HepG2 (cell line): ENCODE data around the gene AKT3. TPM values are rescaled to one million over a fixed set of nuclear protein-coding genes. Genes with fewer than 3 reads are reported as not detected.

Source experiments
- ATAC-seq: fragments of 200-7000 bp; cut with Tn5 transposase; 3 replicates; pipeline ENCODE4 v1.9.1; 2020; ENCODE audit warnings: mild to moderate bottlenecking, moderate library complexity
- BruUV-seq: library from RNA; stranded (reverse); fragments of 400-500 nt; replicated peaks from 2 replicates; lab custom pipeline; 2021; lab: Mats Ljungman, UMichigan
- CTCF ChIA-PET: fragments of 300-600 bp; formaldehyde crosslinking; extraction: SDS; loops from one replicate; lab custom pipeline; 2021; ENCODE audit warnings: low total read pairs, inconsistent platforms, low intra/inter-chr PET ratio; lab: Yijun Ruan, JAX
- POLR2A ChIA-PET: fragments of 350-600 bp; sonication (Branson Sonifier 250); formaldehyde crosslinking; loops from one replicate; lab custom pipeline; 2020; ENCODE audit warnings: antibody characterized with exemption, inconsistent platforms; lab: Yijun Ruan, JAX
- DNase-seq: peaks from one replicate; pipeline ENCODE4 v3.0.0-alpha.2; 2015; ENCODE audit warnings: low spot score
- FAIRE-seq: peaks from 3 replicates; lab custom pipeline; 2011; peaks lifted over from hg19 to GRCh38; lab: Jason Lieb, UNC
- H2AFZ ChIP-seq: one replicate; pipeline ENCODE4 v1.6.1; 2011; ENCODE audit warnings: low read length, inconsistent platforms
- H3K27ac ChIP-seq: fragments of 300-600 bp; 3 replicates; pipeline ENCODE4 v1.8.0; 2011; ENCODE audit warnings: mixed run types, mild to moderate bottlenecking, mixed read lengths, low read length, inconsistent platforms; ENCODE audit not compliant: insufficient read depth; ENCODE audit errors: extremely low read length
- H3K27me3 ChIP-seq, 2 experiments: fragments of 200-600 bp in 1 of 2; 2 replicates in 1 of 2; 3 replicates in 1 of 2; pipeline versions ENCODE4 v1.6.0 to v1.8.0; 2011; ENCODE audit warnings: low read length in 2 of 2, mild to moderate bottlenecking in 2 of 2, moderate library complexity in 2 of 2, inconsistent platforms in 1 of 2; ENCODE audit not compliant: insufficient read depth in 2 of 2, control insufficient read depth in 1 of 2
- H3K36me3 ChIP-seq, 2 experiments: fragments of 200-600 bp in 1 of 2; replicated peaks in 1 of 2; 2 replicates in 1 of 2; 3 replicates in 1 of 2; pipeline versions ENCODE4 v1.5.1 to v1.8.0; 2011; ENCODE audit warnings: low read length in 2 of 2, inconsistent platforms in 1 of 2; ENCODE audit not compliant: insufficient read depth in 2 of 2, control insufficient read depth in 1 of 2
- H3K4me1 ChIP-seq: 2 replicates; pipeline ENCODE4 v1.5.1; 2012; ENCODE audit warnings: low read length, inconsistent platforms; ENCODE audit not compliant: insufficient read depth
- H3K4me2 ChIP-seq: 2 replicates; pipeline ENCODE4 v1.6.0; 2011; ENCODE audit warnings: low read depth, low read length, inconsistent platforms
- H3K4me3 ChIP-seq, 3 experiments: fragments of 200-600 bp in 1 of 3; sonication (generic), shearing (Covaris generic) in 1 of 3; replicated peaks in 1 of 3; 2 replicates each; pipeline ENCODE4 v1.5.1; 2011 to 2016; ENCODE audit warnings: low read length in 3 of 3, inconsistent platforms in 2 of 3, low read depth in 2 of 3, mild to moderate bottlenecking in 2 of 3, control low read depth in 1 of 3, mixed read lengths in 1 of 3; ENCODE audit not compliant: insufficient read depth in 1 of 3
- H3K79me2 ChIP-seq: one replicate; pipeline ENCODE4 v1.6.1; 2011; ENCODE audit warnings: low read length, inconsistent platforms; ENCODE audit not compliant: insufficient read depth
- H3K9ac ChIP-seq: 2 replicates; pipeline ENCODE4 v1.6.0; 2011; ENCODE audit warnings: mild to moderate bottlenecking, low read depth, low read length, inconsistent platforms; ENCODE audit not compliant: insufficient read depth
- H3K9me3 ChIP-seq: 2 replicates; pipeline ENCODE4 v1.5.1; 2012; ENCODE audit warnings: mild to moderate bottlenecking, low read length
- H4K20me1 ChIP-seq: 2 replicates; pipeline ENCODE4 v1.6.0; 2011; ENCODE audit warnings: inconsistent platforms, mild to moderate bottlenecking, low read length, moderate library complexity; ENCODE audit not compliant: insufficient read depth
- ARNT2 ChIP-seq: sonication (generic); formaldehyde crosslinking; IDR thresholded peaks from 2 replicates; pipeline ENCODE4 v1.8.0; 2022; ENCODE audit warnings: mild to moderate bottlenecking, low read depth, missing genetic modification reagents, moderate library complexity
- NFE2L1 ChIP-seq: sonication (generic); formaldehyde crosslinking; IDR thresholded peaks from 2 replicates; pipeline ENCODE4 v1.4.0; 2020; ENCODE audit warnings: missing genetic modification reagents, mild to moderate bottlenecking, borderline replicate concordance
- REXO4 ChIP-seq: sonication (generic); formaldehyde crosslinking; IDR thresholded peaks from 2 replicates; pipeline ENCODE4 v1.8.0; 2022; ENCODE audit warnings: missing genetic modification reagents, mild to moderate bottlenecking, borderline replicate concordance
- SMARCC2 ChIP-seq: fragments of 450-650 bp; IDR thresholded peaks from 2 replicates; pipeline ENCODE4 v1.6.1; 2017; ENCODE audit warnings: antibody characterized with exemption, mild to moderate bottlenecking
- ZBTB40 ChIP-seq, 2 experiments: fragments of 450-650 bp in 1 of 2; sonication (generic) in 1 of 2; formaldehyde crosslinking in 1 of 2; IDR thresholded peaks; 2 replicates each; pipeline versions ENCODE4 v1.6.1 to v1.8.0; 2016 to 2022; ENCODE audit warnings: antibody characterized with exemption in 1 of 2, mild to moderate bottlenecking in 1 of 2, missing genetic modification reagents in 1 of 2
- ZKSCAN8 ChIP-seq: IDR thresholded peaks from 2 replicates; pipeline ENCODE4 v1.6.1; 2016; ENCODE audit warnings: borderline replicate concordance, missing genetic modification reagents, missing compliant biosample characterization
- ZNF136 ChIP-seq: sonication (generic); formaldehyde crosslinking; IDR thresholded peaks from 2 replicates; pipeline ENCODE4 v1.8.1; 2022; ENCODE audit warnings: low read depth, mild to moderate bottlenecking, moderate library complexity, missing genetic modification reagents
- ZNF496 ChIP-seq: sonication (generic); formaldehyde crosslinking; IDR thresholded peaks from 2 replicates; pipeline ENCODE4 v1.8.1; 2023; ENCODE audit warnings: mild to moderate bottlenecking, moderate library complexity, missing genetic modification reagents; ENCODE audit not compliant: insufficient replicate concordance
- ZNF792 ChIP-seq: IDR thresholded peaks from 2 replicates; pipeline ENCODE4 v1.6.1; 2016
- WGBS: methylation state at CpG from one replicate; pipeline ENCODE4 v1.1.6; 2017; ENCODE audit warnings: low lambda C conversion rate; 5-methylcytosine and 5-hydroxymethylcytosine counted together
- in situ Hi-C: cut with HindIII; loops from 2 replicates; pipeline ENCODE4 v1.10.0; 2017; ENCODE audit warnings: low pct_unique_long_range_greater_than_20kb; ENCODE audit not compliant: extremely low pct_ligation_motif_present
- intact Hi-C: fragments of 100-400 bp; cut with micrococcal nuclease; formaldehyde crosslinking; loops from one replicate; pipeline ENCODE4 v1.10.0; 2022; ENCODE audit not compliant: unreplicated experiment
- polyA plus RNA-seq, 8 experiments: library from polyadenylated mRNA; depleted of rRNA in 3 of 8; stranded (reverse) in 7 of 8; unstranded in 1 of 8; fragments of >200 nt; fragmentation: Illumina TruSeq in 4 of 8; extraction: Trizol in 4 of 8; gene quantifications; 2 replicates each; pipeline versions ENCODE4 v1.2.1 to v1.2.3, GENCODE V29; 2011 to 2016; ENCODE audit warnings: low read depth in 4 of 8, missing spikeins in 1 of 8, mixed read lengths in 1 of 8; ENCODE audit not compliant: insufficient read depth in 1 of 8
- total RNA-seq, 5 experiments: library from RNA; depleted of rRNA; stranded (reverse); fragments of >200 nt; fragmentation: Illumina TruSeq; extraction: Trizol; gene quantifications; 2 replicates each; pipeline ENCODE4 v1.2.3, GENCODE V29; 2016; ENCODE audit warnings: low read depth in 1 of 5

AKT3 gene
- total and polyA plus RNA-seq, 2 of the 13 experiments (the other 11 are each of a cell fraction or from before 2014, with no cell fraction given), result 0.07 TPM

GRCh38 chr1:243818978-243819377 is 31.1 kb downstream of the AKT3 start (continued):
- no peak for TF ChIP-seq ZBTB40 (IDR thresholded peaks at IDR 0.05)
- no peak for TF ChIP-seq ZBTB40 (CRISPR knock-in tag; IDR thresholded peaks at IDR 0.05)
- no peak for TF ChIP-seq ZNF496 (CRISPR knock-in tag)

GRCh38 chr1:243814718-243815117 is 35.3 kb downstream of the AKT3 start:
- FAIRE-seq, result no peak
- H2AFZ ChIP-seq, result no peak overlapping the region
- H3K9ac ChIP-seq, result no peak overlapping the region
- H4K20me1 ChIP-seq, result no peaks in the 10 kb centered on the region
- H3K27ac ChIP-seq, result no peak overlapping the region
- H3K36me3 ChIP-seq, result no peaks in the 10 kb centered on the region
- no peaks in the 10 kb centered on the region for H3K79me2 ChIP-seq
- no peak for DNase-seq
- CTCF ChIA-PET, result no interaction called here
- H3K4me3 ChIP-seq, result no peak overlapping the region
- no peak overlapping the region for H3K4me2 ChIP-seq
- H3K27me3 ChIP-seq, result no peaks in the 10 kb centered on the region
- POLR2A ChIA-PET, result no interaction called here
- WGBS, result 6% methylated on average over 1 of the region's 1 CpG
- intact Hi-C loops, result no loop called here
- in situ Hi-C loops, result no loop called here
- no peaks in the 10 kb centered on the region for H3K4me1 ChIP-seq
- H3K9me3 ChIP-seq, result 0 out of 2 replicates have a peak, but pooled peaks cover 5% of the 10 kb centered on the region
- no peak for ATAC-seq
- no TSS peak for BruUV-seq
- TF ChIP-seq SMARCC2 (no peak), REXO4 (CRISPR knock-in tag) (no peak), ARNT2 (no peak), ZNF792 (CRISPR knock-in tag) (no peak), ZNF136 (CRISPR knock-in tag) (no peak), NFE2L1 (no peak), ZKSCAN8 (CRISPR knock-in tag) (no peak)
